Hepatocyte (in vitro differentiated cells): Measurements from ENCODE around the gene SERINC5. TPM values are rescaled to one million over a fixed set of nuclear protein-coding genes. Genes with fewer than 3 reads are reported as not detected.
"Not testable (repeated sequence)": the region's sequence is repeated elsewhere in the genome, so short reads cannot be mapped to it uniquely, and the experiment has no call there.

ENCODE experiments used
- DNase-seq: peaks from one replicate; pipeline ENCODE4 v3.0.0-alpha.2; 2016; ENCODE audit warnings: low spot score
- H2AFZ ChIP-seq: fragments of 200-600 bp; sonication (generic); 2 replicates; pipeline ENCODE4 v1.6.0; 2016; ENCODE audit warnings: antibody characterized with exemption, mild to moderate bottlenecking
- H3K27ac ChIP-seq: fragments of 200-600 bp; sonication (generic); 2 replicates; pipeline ENCODE4 v1.5.1; 2016; ENCODE audit warnings: mild to moderate bottlenecking
- H3K27me3 ChIP-seq: fragments of 200-600 bp; sonication (generic); 2 replicates; pipeline ENCODE4 v1.6.1; 2016
- H3K36me3 ChIP-seq: fragments of 200-600 bp; sonication (generic); replicated peaks from 2 replicates; pipeline ENCODE4 v1.5.1; 2016; ENCODE audit warnings: low read depth; ENCODE audit not compliant: insufficient read depth
- H3K4me1 ChIP-seq: fragments of 200-600 bp; sonication (generic); 2 replicates; pipeline ENCODE4 v1.5.1; 2016; ENCODE audit warnings: mild to moderate bottlenecking, moderate library complexity; ENCODE audit not compliant: insufficient read depth
- H3K4me2 ChIP-seq: fragments of 200-600 bp; sonication (generic); 2 replicates; pipeline ENCODE4 v1.6.0; 2016
- H3K4me3 ChIP-seq: fragments of 200-600 bp; sonication (generic); 2 replicates; pipeline ENCODE4 v1.5.1; 2016; ENCODE audit warnings: mild to moderate bottlenecking
- H3K79me2 ChIP-seq: fragments of 200-600 bp; sonication (generic); 2 replicates; pipeline ENCODE4 v1.6.0; 2017; ENCODE audit warnings: mild to moderate bottlenecking
- H3K9me2 ChIP-seq: fragments of 200-600 bp; sonication (generic); replicated peaks from 2 replicates; pipeline ENCODE4 v1.6.0; 2017; ENCODE audit warnings: mild to moderate bottlenecking; ENCODE audit not compliant: insufficient read depth
- H3K9me3 ChIP-seq: fragments of 200-600 bp; sonication (generic); 2 replicates; pipeline ENCODE4 v1.5.1; 2016; ENCODE audit warnings: low read depth, mild to moderate bottlenecking
- H4K20me1 ChIP-seq: fragments of 200-600 bp; sonication (generic); 2 replicates; pipeline ENCODE4 v1.6.0; 2016; ENCODE audit warnings: mild to moderate bottlenecking; ENCODE audit not compliant: insufficient read depth, poor library complexity, severe bottlenecking
- CTCF ChIP-seq: fragments of 200-600 bp; sonication (generic); IDR thresholded peaks from 2 replicates; pipeline ENCODE4 v1.5.1; 2016; ENCODE audit warnings: antibody characterized with exemption, mild to moderate bottlenecking; ENCODE audit not compliant: poor library complexity
- EZH2 ChIP-seq: fragments of 200-600 bp; sonication (generic); IDR thresholded peaks from 2 replicates; pipeline ENCODE4 v1.6.1; 2016; ENCODE audit warnings: antibody characterized with exemption, mild to moderate bottlenecking, borderline replicate concordance
- EZH2phosphoT487 ChIP-seq: fragments of 200-600 bp; sonication (generic); IDR thresholded peaks from one replicate; pipeline ENCODE4 v1.6.1; 2018; ENCODE audit warnings: antibody characterized with exemption, mild to moderate bottlenecking, low read depth, moderate library complexity; ENCODE audit not compliant: unreplicated experiment, severe bottlenecking
- WGBS: methylation state at CpG from one replicate; pipeline ENCODE4 v1.1.6; 2016; ENCODE audit warnings: low lambda C conversion rate; ENCODE audit errors: missing lambda C conversion rate; 5-methylcytosine and 5-hydroxymethylcytosine counted together
- polyA plus RNA-seq: library from polyadenylated mRNA; unstranded; fragments of >200 nt; fragmentation: Nextera tagmentation; extraction: Ambion mirVana; gene quantifications from 2 replicates; pipeline ENCODE4 v1.2.1, GENCODE V29; 2016
- total RNA-seq: library from RNA; depleted of rRNA; stranded (reverse); fragments of >200 nt; gene quantifications from 2 replicates; pipeline ENCODE4 v1.2.3, GENCODE V29; 2014

The SERINC5 gene
- total and polyA plus RNA-seq, 2 experiments from 2014 or later, result 19.3 to 70.2 TPM

GRCh38 chr5:80092486-80093107 is 163.3 kb downstream of the SERINC5 start:
- Histone ChIP-seq H3K79me2 (no peaks in the 10 kb centered on the region), H3K4me2 (no peak overlapping the region), H3K9me3 (no peaks in the 10 kb centered on the region), H2AFZ (no peak overlapping the region), H4K20me1 (no peaks in the 10 kb centered on the region), H3K36me3 (no peaks in the 10 kb centered on the region), H3K4me1 (peaks cover 16% of the 10 kb centered on the region), H3K9me2 (no peaks in the 10 kb centered on the region), H3K4me3 (no peak overlapping the region), H3K27me3 (no peaks in the 10 kb centered on the region), H3K27ac (peak overlapping the region; percentile 42)
- WGBS, result 96% methylated on average over 8 of the region's 8 CpGs
- TF ChIP-seq EZH2phosphoT487 (no peak), CTCF (no peak), EZH2 (no peak)
- DNase-seq, result no peak

GRCh38 chr5:80091792-80092192 is 164.1 kb downstream of the SERINC5 start:
- not testable (repeated sequence) for H3K79me2 ChIP-seq, H3K27me3 ChIP-seq, H2AFZ ChIP-seq, H4K20me1 ChIP-seq, H3K9me3 ChIP-seq, H3K36me3 ChIP-seq, H3K9me2 ChIP-seq, H3K4me3 ChIP-seq, H3K4me2 ChIP-seq, H3K27ac ChIP-seq
- TF ChIP-seq CTCF, result peak; percentile 82
- H3K4me1 ChIP-seq, result peaks cover 16% of the 10 kb centered on the region
- peak; percentile 75 for DNase-seq
- 29% methylated on average over 15 of the region's 15 CpGs for whole genome bisulfite sequencing

- no peaks in the 10 kb centered on the region for H3K36me3 ChIP-seq
- H3K4me1 ChIP-seq, result peaks cover 16% of the 10 kb centered on the region
- H3K9me3 ChIP-seq, result no peaks in the 10 kb centered on the region
- WGBS, result 92% methylated on average over 5 of the region's 5 CpGs
- no peak for DNase-seq
- no peaks in the 10 kb centered on the region for H3K79me2 ChIP-seq
- no peak overlapping the region for H3K27ac ChIP-seq
- H3K9me2 ChIP-seq, result no peaks in the 10 kb centered on the region
- no peak overlapping the region for H3K4me2 ChIP-seq
- no peaks in the 10 kb centered on the region for H3K27me3 ChIP-seq
- no peak overlapping the region for H2AFZ ChIP-seq
- no peak overlapping the region for H3K4me3 ChIP-seq
- H4K20me1 ChIP-seq, result no peaks in the 10 kb centered on the region
- TF ChIP-seq CTCF (no peak), EZH2 (no peak), EZH2phosphoT487 (no peak)
These were observed 165.0 kb downstream of the SERINC5 start for GRCh38 chr5:80090884-80091166.
